ENCODE measurements around the gene CEP97.

Gene CEP97

GRCh38 chr3:101676765-101677435 is 47.5 kb upstream of the CEP97 start, which contains the start of gene ZBTB11 (continued):
- TF ChIP-seq INSM2 (tag by site-specific recombination; IDR thresholded peaks at IDR 0.05) (no peak), SCRT1 (tag by site-specific recombination; IDR thresholded peaks at IDR 0.05; ENCODE audit: borderline replicate concordance) (no peak), ZNF335 (tag by site-specific recombination; conservative IDR thresholded peaks at IDR 0.05) (peak; percentile 87), ZBTB6 (tag by site-specific recombination; IDR thresholded peaks at IDR 0.05) (peak; percentile 78; the same call in 1 of the 2 replicates), KLF10 (tag by site-specific recombination; IDR thresholded peaks at IDR 0.05) (peak; percentile 61; the same call in 1 of the 2 replicates), ZNF777 (tag by site-specific recombination; IDR thresholded peaks at IDR 0.05; ENCODE audit: borderline replicate concordance) (peak; percentile 79; the same call in 1 of the 2 replicates), MZF1 (tag by site-specific recombination; IDR thresholded peaks at IDR 0.05; ENCODE audit: borderline replicate concordance) (no peak), ZBTB1 (tag by site-specific recombination; IDR thresholded peaks at IDR 0.05) (no peak), ZNF23 (tag by site-specific recombination; IDR thresholded peaks at IDR 0.05; ENCODE audit: borderline replicate concordance) (no peak), ELK4 (IDR thresholded peaks at IDR 0.05; ENCODE audit: borderline replicate concordance, low read depth, low read length) (no peak), ZBTB21 (tag by site-specific recombination; IDR thresholded peaks at IDR 0.05) (peak; percentile 89), ZBTB17 (tag by site-specific recombination; IDR thresholded peaks at IDR 0.05) (peak; percentile 85), KLF17 (tag by site-specific recombination; IDR thresholded peaks at IDR 0.05) (peak; percentile 49; the same call in 1 of the 2 replicates), ATF2 (tag by site-specific recombination; IDR thresholded peaks at IDR 0.05; ENCODE audit: low read depth) (peak; percentile 97), ZNF248 (tag by site-specific recombination; IDR thresholded peaks at IDR 0.05) (no peak), ZNF654 (tag by site-specific recombination; IDR thresholded peaks at IDR 0.05; ENCODE audit: low read depth) (peak; percentile 42), ZBTB48 (tag by site-specific recombination; IDR thresholded peaks at IDR 0.05) (no peak), ZNF133 (tag by site-specific recombination; IDR thresholded peaks at IDR 0.05) (no peak), ZEB2 (tag by site-specific recombination; IDR thresholded peaks at IDR 0.05) (peak; percentile 37; the same call in 1 of the 2 replicates), ZNF660 (tag by site-specific recombination; IDR thresholded peaks at IDR 0.05) (peak; percentile 63; the same call in 1 of the 2 replicates), MYNN (tag by site-specific recombination; IDR thresholded peaks at IDR 0.05; ENCODE audit: borderline replicate concordance) (no peak), ZNF677 (tag by site-specific recombination; IDR thresholded peaks at IDR 0.05) (no peak), YY1 (tag by site-specific recombination; IDR thresholded peaks at IDR 0.05) (peak; percentile 91), PRDM4 (tag by site-specific recombination; IDR thresholded peaks at IDR 0.05) (peak; percentile 63; the same call in 1 of the 2 replicates), ZNF600 (tag by site-specific recombination; IDR thresholded peaks at IDR 0.05) (0 out of 2 replicates have a peak, but pooled peaks have one; percentile 7), ZNF544 (tag by site-specific recombination; IDR thresholded peaks at IDR 0.05) (no peak), YY2 (tag by site-specific recombination; IDR thresholded peaks at IDR 0.05) (peak; percentile 79), ZNF768 (tag by site-specific recombination; IDR thresholded peaks at IDR 0.05) (no peak), ZNF501 (tag by site-specific recombination; IDR thresholded peaks at IDR 0.05) (0 out of 2 replicates have a peak, but pooled peaks have one; percentile 13), SP3 (tag by site-specific recombination; IDR thresholded peaks at IDR 0.05) (peak; percentile 81), ZNF580 (tag by site-specific recombination; IDR thresholded peaks at IDR 0.05) (0 out of 2 replicates have a peak, but pooled peaks have one; percentile 53), ZFHX2 (tag by site-specific recombination; conservative IDR thresholded peaks at IDR 0.05) (no peak)

Measured in HEK293 (cell line).